Prostate gland (tissue), 2 donors: ENCODE results near the gene DYNC1I1. TPM values are rescaled to one million over a fixed set of nuclear protein-coding genes. Genes with fewer than 3 reads are reported as not detected.

Experiments
- DNase-seq: peaks from one replicate; pipeline ENCODE4 v3.0.0-alpha.2; 2019; ENCODE audit warnings: low spot score
- H3K27ac ChIP-seq, 2 donors: fragments of 200-600 bp; sonication (generic); 2 replicates each; pipeline ENCODE4 v1.5.1; 2017 to 2019
- H3K27me3 ChIP-seq: fragments of 200-600 bp; sonication (generic); replicated peaks from 2 replicates; pipeline ENCODE4 v1.5.1; 2019; ENCODE audit not compliant: insufficient read depth
- H3K36me3 ChIP-seq, 2 donors: fragments of 200-600 bp; sonication (generic); 1 replicate in 1 of 2; 2 replicates in 1 of 2; pipeline versions ENCODE4 v1.5.1 to v1.8.1; 2017 to 2019
- H3K4me1 ChIP-seq: fragments of 200-600 bp; sonication (generic); replicated peaks from 2 replicates; pipeline ENCODE4 v1.5.1; 2019
- H3K4me3 ChIP-seq, 2 donors: fragments of 200-600 bp; sonication (generic); 2 replicates each; pipeline ENCODE4 v1.5.1; 2017 to 2019
- H3K9me3 ChIP-seq: fragments of 200-600 bp; sonication (generic); 2 replicates; pipeline ENCODE4 v1.5.1; 2017
- POLR2A ChIP-seq: fragments of 450-650 bp; IDR thresholded peaks from one replicate; pipeline ENCODE4 v1.6.1; 2016; ENCODE audit warnings: antibody characterized with exemption, mild to moderate bottlenecking
- POLR2AphosphoS5 ChIP-seq: sonication (generic); formaldehyde crosslinking; IDR thresholded peaks from one replicate; pipeline ENCODE4 v1.6.1; 2017; ENCODE audit warnings: antibody characterized with exemption
- WGBS: methylation state at CpG from one replicate; pipeline ENCODE4 v1.1.5; 2018; 5-methylcytosine and 5-hydroxymethylcytosine counted together
- intact Hi-C: fragments of 100-400 bp; cut with DNase I; formaldehyde crosslinking; loops from one replicate; pipeline ENCODE4 v1.14.2; 2022
- total RNA-seq, 2 donors: library from RNA; depleted of rRNA; stranded (reverse); fragments of >200 nt; gene quantifications; one replicate each; pipeline ENCODE4 v1.1.0, GENCODE V29; 2016
- TF ChIP-seq, protein P1 (sequence below), 4 experiments: fragments of 200-600 bp in 2 of 4; fragments of 450-650 bp in 2 of 4; sonication (generic) in 2 of 4; IDR thresholded peaks; 1 replicate in 3 of 4; 2 replicates in 1 of 4; pipeline ENCODE4 v1.5.1; 2016 to 2019; ENCODE audit warnings: antibody characterized with exemption in 4 of 4, mild to moderate bottlenecking in 2 of 4, moderate library complexity in 2 of 4

Gene DYNC1I1
- total RNA-seq, 2 donors from 2014 or later, result 4.4 to 5.1 TPM

DNA sequence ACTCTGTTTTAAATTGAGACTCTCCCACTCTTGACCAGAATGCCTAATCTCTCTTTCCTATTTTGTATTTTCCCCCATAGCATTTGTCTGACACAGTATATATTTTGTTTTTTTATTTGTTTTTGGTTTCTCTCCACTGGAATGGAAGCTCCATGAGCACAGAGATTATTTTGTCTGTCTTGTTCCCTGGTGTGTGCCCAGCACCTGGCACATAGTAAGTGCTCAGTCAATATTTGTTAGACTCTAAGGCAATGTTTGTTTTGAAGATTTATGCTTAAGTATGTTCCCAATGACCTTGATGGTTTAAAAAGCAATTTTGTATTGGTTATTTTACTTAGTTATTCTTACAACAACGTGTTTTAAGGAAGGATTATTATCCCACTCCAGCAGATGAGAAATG is 201.8 kb downstream of the DYNC1I1 start:
- no peak overlapping the region for H3K27ac ChIP-seq
- no peak for TF ChIP-seq POLR2A
- TF ChIP-seq, protein P1, sequence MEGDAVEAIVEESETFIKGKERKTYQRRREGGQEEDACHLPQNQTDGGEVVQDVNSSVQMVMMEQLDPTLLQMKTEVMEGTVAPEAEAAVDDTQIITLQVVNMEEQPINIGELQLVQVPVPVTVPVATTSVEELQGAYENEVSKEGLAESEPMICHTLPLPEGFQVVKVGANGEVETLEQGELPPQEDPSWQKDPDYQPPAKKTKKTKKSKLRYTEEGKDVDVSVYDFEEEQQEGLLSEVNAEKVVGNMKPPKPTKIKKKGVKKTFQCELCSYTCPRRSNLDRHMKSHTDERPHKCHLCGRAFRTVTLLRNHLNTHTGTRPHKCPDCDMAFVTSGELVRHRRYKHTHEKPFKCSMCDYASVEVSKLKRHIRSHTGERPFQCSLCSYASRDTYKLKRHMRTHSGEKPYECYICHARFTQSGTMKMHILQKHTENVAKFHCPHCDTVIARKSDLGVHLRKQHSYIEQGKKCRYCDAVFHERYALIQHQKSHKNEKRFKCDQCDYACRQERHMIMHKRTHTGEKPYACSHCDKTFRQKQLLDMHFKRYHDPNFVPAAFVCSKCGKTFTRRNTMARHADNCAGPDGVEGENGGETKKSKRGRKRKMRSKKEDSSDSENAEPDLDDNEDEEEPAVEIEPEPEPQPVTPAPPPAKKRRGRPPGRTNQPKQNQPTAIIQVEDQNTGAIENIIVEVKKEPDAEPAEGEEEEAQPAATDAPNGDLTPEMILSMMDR (IDR thresholded peaks at IDR 0.05), result no peak
- TF ChIP-seq POLR2AphosphoS5, result no peak
- no peak overlapping the region for H3K4me3 ChIP-seq
- intact Hi-C loops, result no loop called here
- H3K4me1 ChIP-seq, result peaks cover 3% of the 10 kb centered on the region
- H3K36me3 ChIP-seq, result no peaks in the 10 kb centered on the region
- DNase-seq, result no peak
- H3K27me3 ChIP-seq, result no peaks in the 10 kb centered on the region
- WGBS, result 0% methylated on average over 1 of the region's 1 CpG
- no peaks in the 10 kb centered on the region for H3K9me3 ChIP-seq

DNA sequence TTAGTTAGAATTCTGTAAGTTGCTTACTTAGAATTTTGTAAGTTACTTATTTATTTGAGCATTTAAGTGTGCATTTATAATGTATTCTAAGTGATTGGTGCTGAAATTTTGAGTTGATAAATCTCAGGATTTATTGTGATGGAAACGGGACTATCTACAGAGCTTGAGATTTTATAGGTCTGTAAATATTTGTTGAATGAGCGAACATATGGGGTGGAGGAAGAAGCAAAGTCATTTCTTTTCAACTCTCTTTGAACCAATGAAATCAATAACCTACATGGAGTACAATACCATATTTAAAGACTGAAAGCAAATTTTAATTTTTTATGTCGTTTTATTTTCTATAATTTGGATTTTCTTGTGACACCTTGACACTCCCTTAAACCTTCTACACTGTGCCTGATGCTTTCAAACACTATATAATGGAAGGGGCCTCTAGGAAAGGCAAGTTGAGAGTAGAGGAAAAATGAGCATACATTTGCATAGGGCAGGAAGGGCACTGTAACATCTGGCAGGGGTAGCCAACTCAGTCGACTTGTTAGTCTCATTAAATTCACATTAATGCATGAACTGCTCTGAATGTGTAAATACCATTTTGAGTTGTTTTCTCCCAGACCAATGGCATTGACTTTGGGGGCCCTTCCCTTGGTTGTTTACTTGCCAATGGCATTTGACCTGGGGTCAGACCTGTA is 204.2 kb downstream of the DYNC1I1 start:
- intact Hi-C loops, result no loop called here
- Histone ChIP-seq H3K36me3 (no peaks in the 10 kb centered on the region), H3K27ac (no peak overlapping the region), H3K4me3 (no peak overlapping the region), H3K27me3 (no peaks in the 10 kb centered on the region), H3K9me3 (no peaks in the 10 kb centered on the region), H3K4me1 (peaks cover 3% of the 10 kb centered on the region)
- TF ChIP-seq POLR2A, result no peak
- TF ChIP-seq, protein P1 (IDR thresholded peaks at IDR 0.05), result no peak
- TF ChIP-seq POLR2AphosphoS5, result no peak
- no peak for DNase-seq
- WGBS, result 38% methylated on average over 4 of the region's 4 CpGs

DNA sequence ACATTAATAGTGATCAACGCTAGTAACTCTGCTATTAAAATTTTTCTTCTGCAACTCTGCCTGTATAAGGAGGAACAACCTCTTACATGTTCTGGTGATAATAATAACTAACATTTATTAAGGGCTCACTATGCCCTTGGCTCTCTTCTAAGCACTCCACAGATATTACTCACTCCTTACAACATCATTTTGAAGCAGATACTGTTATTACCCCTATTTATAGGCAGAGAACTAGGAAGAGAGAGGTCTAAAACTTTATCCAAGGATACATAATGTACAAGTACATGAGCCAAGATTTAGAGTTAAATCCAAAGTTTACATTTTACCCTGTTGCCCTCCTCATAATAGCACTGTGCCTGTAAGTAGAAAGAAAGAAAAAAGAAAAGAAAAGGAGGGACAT is 205.6 kb downstream of the DYNC1I1 start:
- Histone ChIP-seq H3K4me1 (peaks cover 3% of the 10 kb centered on the region), H3K27me3 (no peaks in the 10 kb centered on the region), H3K9me3 (no peaks in the 10 kb centered on the region), H3K4me3 (no peak overlapping the region), H3K36me3 (no peaks in the 10 kb centered on the region), H3K27ac (no peak overlapping the region)
- TF ChIP-seq POLR2AphosphoS5 (peak; percentile 25), POLR2A (no peak)
- intact Hi-C loops, result no loop called here
- WGBS, result 55% methylated on average over 1 of the region's 1 CpG
- no peak for DNase-seq

DNA sequence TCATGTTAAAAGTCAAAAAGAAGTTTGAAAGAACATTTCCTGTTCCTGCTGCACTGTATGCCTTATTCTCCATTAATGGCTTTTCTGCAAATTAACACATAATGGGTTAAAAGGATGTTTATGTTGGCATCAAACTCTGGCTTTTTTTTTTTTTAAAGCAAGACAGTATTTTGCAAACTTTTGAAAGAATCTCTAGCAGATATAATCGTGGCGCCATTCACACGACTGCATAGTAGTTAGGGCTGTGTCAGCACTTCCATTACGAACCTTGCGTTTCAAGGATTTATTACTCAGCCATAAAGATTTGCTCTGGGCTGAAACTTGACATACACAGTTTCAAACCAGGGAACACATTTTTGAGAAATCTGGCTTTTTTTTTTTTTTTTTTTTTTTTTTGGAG is 207.8 kb downstream of the DYNC1I1 start:
- Histone ChIP-seq H3K36me3 (no peaks in the 10 kb centered on the region), H3K27ac (no peak overlapping the region), H3K27me3 (no peaks in the 10 kb centered on the region), H3K4me3 (no peak overlapping the region), H3K4me1 (peaks cover 3% of the 10 kb centered on the region), H3K9me3 (no peaks in the 10 kb centered on the region)
- TF ChIP-seq POLR2A, result no peak
- TF ChIP-seq, protein P1 (IDR thresholded peaks at IDR 0.05), result no peak
- no peak for TF ChIP-seq POLR2AphosphoS5
- no peak for DNase-seq
- WGBS, result 30% methylated on average over 5 of the region's 5 CpGs
- intact Hi-C loops, result no loop called here

DNA sequence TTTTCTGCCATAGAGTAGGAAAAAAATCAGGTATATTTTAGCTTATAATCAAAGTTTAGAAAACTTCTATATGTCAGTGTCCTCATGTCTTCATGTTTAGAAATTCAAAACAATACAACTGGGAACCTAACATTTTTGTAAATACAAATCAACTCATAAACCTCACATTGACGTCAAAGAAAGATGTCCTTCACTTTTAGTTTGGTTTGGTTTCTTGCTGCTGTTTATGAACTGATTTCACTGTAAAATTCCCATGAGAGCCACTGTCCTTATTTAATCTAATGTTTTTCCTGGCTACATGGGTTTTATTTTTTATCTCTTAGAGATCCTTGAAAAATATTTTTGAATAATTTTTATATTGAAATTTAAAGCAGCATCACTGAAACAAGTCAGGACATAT is 208.4 kb downstream of the DYNC1I1 start:
- Histone ChIP-seq H3K4me3 (no peak overlapping the region), H3K4me1 (peaks cover 2% of the 10 kb centered on the region), H3K36me3 (no peaks in the 10 kb centered on the region), H3K27ac (no peak overlapping the region), H3K27me3 (no peaks in the 10 kb centered on the region), H3K9me3 (no peaks in the 10 kb centered on the region)
- WGBS, result 51% methylated on average over 1 of the region's 1 CpG
- intact Hi-C loops, result no loop called here
- TF ChIP-seq, protein P1 (IDR thresholded peaks at IDR 0.05), result no peak
- no peak for TF ChIP-seq POLR2A
- TF ChIP-seq POLR2AphosphoS5, result no peak
- DNase-seq, result no peak
